Loucy (cell line): ENCODE results near the gene RHOG.

Experiments used
- EZH2phosphoT487 ChIP-seq: fragments of 200-600 bp; IDR thresholded peaks from 2 replicates; pipeline ENCODE4 v1.6.1; 2018; ENCODE audit warnings: antibody characterized with exemption, mild to moderate bottlenecking, moderate library complexity, borderline replicate concordance
- TF ChIP-seq, protein P1 (sequence below): fragments of 200-600 bp; sonication (generic); conservative IDR thresholded peaks from 2 replicates; pipeline ENCODE4 v1.5.1; 2014; ENCODE audit warnings: mild to moderate bottlenecking, antibody characterized with exemption, low read length

GRCh38 chr11:3882655-3883054, 41.9 kb upstream of the RHOG start:
- TF ChIP-seq, protein P1, sequence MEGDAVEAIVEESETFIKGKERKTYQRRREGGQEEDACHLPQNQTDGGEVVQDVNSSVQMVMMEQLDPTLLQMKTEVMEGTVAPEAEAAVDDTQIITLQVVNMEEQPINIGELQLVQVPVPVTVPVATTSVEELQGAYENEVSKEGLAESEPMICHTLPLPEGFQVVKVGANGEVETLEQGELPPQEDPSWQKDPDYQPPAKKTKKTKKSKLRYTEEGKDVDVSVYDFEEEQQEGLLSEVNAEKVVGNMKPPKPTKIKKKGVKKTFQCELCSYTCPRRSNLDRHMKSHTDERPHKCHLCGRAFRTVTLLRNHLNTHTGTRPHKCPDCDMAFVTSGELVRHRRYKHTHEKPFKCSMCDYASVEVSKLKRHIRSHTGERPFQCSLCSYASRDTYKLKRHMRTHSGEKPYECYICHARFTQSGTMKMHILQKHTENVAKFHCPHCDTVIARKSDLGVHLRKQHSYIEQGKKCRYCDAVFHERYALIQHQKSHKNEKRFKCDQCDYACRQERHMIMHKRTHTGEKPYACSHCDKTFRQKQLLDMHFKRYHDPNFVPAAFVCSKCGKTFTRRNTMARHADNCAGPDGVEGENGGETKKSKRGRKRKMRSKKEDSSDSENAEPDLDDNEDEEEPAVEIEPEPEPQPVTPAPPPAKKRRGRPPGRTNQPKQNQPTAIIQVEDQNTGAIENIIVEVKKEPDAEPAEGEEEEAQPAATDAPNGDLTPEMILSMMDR, result peak; percentile 52
- TF ChIP-seq EZH2phosphoT487, result no peak
